Ascending aorta (tissue), 2 donors: ENCODE results near the gene CHRM1. TPM values are rescaled to one million over a fixed set of nuclear protein-coding genes. Genes with fewer than 3 reads are reported as not detected.

ENCODE experiments used
- DNase-seq, 2 donors: peaks; one replicate each; pipeline ENCODE4 v3.0.0-alpha.2; 2019; ENCODE audit warnings: low spot score in 2 of 2
- H3K27ac ChIP-seq, 2 donors: fragments of 200-600 bp; sonication (generic); one replicate each; pipeline ENCODE4 v1.5.1; 2016 to 2017; ENCODE audit warnings: mild to moderate bottlenecking in 1 of 2
- H3K27me3 ChIP-seq: fragments of 200-600 bp; sonication (generic); one replicate; pipeline ENCODE4 v1.5.1; 2017
- H3K36me3 ChIP-seq, 2 donors: fragments of 200-600 bp; sonication (generic); one replicate each; pipeline ENCODE4 v1.5.1; 2016
- H3K4me1 ChIP-seq, 2 donors: fragments of 200-600 bp; sonication (generic); one replicate each; pipeline ENCODE4 v1.5.1; 2016 to 2017; ENCODE audit warnings: mild to moderate bottlenecking in 1 of 2
- H3K4me3 ChIP-seq, 2 donors: fragments of 200-600 bp; sonication (generic); one replicate each; pipeline ENCODE4 v1.5.1; 2016 to 2017; ENCODE audit warnings: mild to moderate bottlenecking in 1 of 2
- H3K9me3 ChIP-seq, 2 donors: fragments of 200-600 bp; sonication (generic); one replicate each; pipeline ENCODE4 v1.5.1; 2016
- CTCF ChIP-seq, 3 experiments: fragments of 200-600 bp in 2 of 3; fragments of 450-650 bp in 1 of 3; sonication (generic) in 2 of 3; IDR thresholded peaks; one replicate each; pipeline ENCODE4 v1.5.1; 2016 to 2019; ENCODE audit warnings: antibody characterized with exemption in 3 of 3, mild to moderate bottlenecking in 1 of 3, moderate library complexity in 1 of 3
- intact Hi-C: fragments of 100-400 bp; cut with DNase I; formaldehyde crosslinking; loops from one replicate; pipeline ENCODE4 v1.15.1; 2023
- total RNA-seq: library from RNA; depleted of rRNA; stranded (reverse); fragments of >200 nt; gene quantifications from one replicate; pipeline ENCODE4 v1.1.0, GENCODE V29; 2016

Gene CHRM1
- total RNA-seq, 1 donor from 2014 or later: not detected

- intact Hi-C loops: no loop called here
- no peak overlapping the region for H3K4me3 ChIP-seq
- H3K36me3 ChIP-seq: no peaks in the 10 kb centered on the region
- peaks cover 0 to 6% of the 10 kb centered on the region in 2 donors for H3K4me1 ChIP-seq
- no peak for DNase-seq
- TF ChIP-seq CTCF (IDR thresholded peaks at IDR 0.05): no peak
- H3K27me3 ChIP-seq: no peaks in the 10 kb centered on the region
- no peaks in the 10 kb centered on the region for H3K9me3 ChIP-seq
- H3K27ac ChIP-seq: no peak overlapping the region
These were observed 8.9 kb downstream of the CHRM1 start for GRCh38 chr11:62912268-62912667.

GRCh38 chr11:62911137-62912130 is 9.7 kb downstream of the CHRM1 start:
- no peak overlapping the region for H3K4me3 ChIP-seq
- H3K9me3 ChIP-seq: no peaks in the 10 kb centered on the region
- intact Hi-C loops: no loop called here
- no peaks in the 10 kb centered on the region for H3K36me3 ChIP-seq
- no peak for DNase-seq
- no peaks in the 10 kb centered on the region for H3K27me3 ChIP-seq
- TF ChIP-seq CTCF (IDR thresholded peaks at IDR 0.05): no peak
- peaks cover 0 to 6% of the 10 kb centered on the region in 2 donors for H3K4me1 ChIP-seq
- H3K27ac ChIP-seq: no peak overlapping the region

GRCh38 chr11:62910141-62910882 is 10.9 kb downstream of the CHRM1 start:
- Histone ChIP-seq H3K4me3 (no peak overlapping the region), H3K9me3 (no peaks in the 10 kb centered on the region), H3K4me1 (peaks cover 0 to 6% of the 10 kb centered on the region in 2 donors), H3K27me3 (no peaks in the 10 kb centered on the region), H3K36me3 (no peaks in the 10 kb centered on the region), H3K27ac (no peak overlapping the region)
- no peak for DNase-seq
- intact Hi-C loops: no loop called here
- TF ChIP-seq CTCF (IDR thresholded peaks at IDR 0.05): no peak

GRCh38 chr11:62909107-62909894 is 11.9 kb downstream of the CHRM1 start:
- TF ChIP-seq CTCF (IDR thresholded peaks at IDR 0.05): peak in 2 of 3 experiments; percentile 23 to 31
- Histone ChIP-seq H3K4me3 (no peak overlapping the region), H3K27me3 (no peaks in the 10 kb centered on the region), H3K9me3 (no peaks in the 10 kb centered on the region), H3K4me1 (peaks cover 0 to 6% of the 10 kb centered on the region in 2 donors), H3K27ac (peak overlapping the region in 1 of 2 donors; percentile 30), H3K36me3 (no peaks in the 10 kb centered on the region)
- DNase-seq: peak in 1 of 2 donors; percentile 72
- intact Hi-C loops: no loop called here

- Histone ChIP-seq H3K27ac (no peak overlapping the region), H3K9me3 (no peaks in the 10 kb centered on the region), H3K36me3 (no peaks in the 10 kb centered on the region), H3K4me1 (peaks cover 0 to 6% of the 10 kb centered on the region in 2 donors), H3K27me3 (no peaks in the 10 kb centered on the region), H3K4me3 (no peak overlapping the region)
- no peak for TF ChIP-seq CTCF (IDR thresholded peaks at IDR 0.05)
- no peak for DNase-seq
- intact Hi-C loops: no loop called here
These were observed 12.6 kb downstream of the CHRM1 start for GRCh38 chr11:62908468-62909072.
